ENCODE results near the gene XNDC1N.

- TF ChIP-seq EP300 (IDR thresholded peaks at IDR 0.05) (no peak), POLR2AphosphoS5 (IDR thresholded peaks at IDR 0.05) (no peak), POLR2A (IDR thresholded peaks at IDR 0.05) (no peak), CTCF (IDR thresholded peaks at IDR 0.05) (no peak)
Measured at GRCh38 chr11:71971680-71972079, 43.3 kb upstream of the XNDC1N start.
